T-helper 1 cell treated with Interleukin-12 subunit alpha and Interleukin-12 subunit beta and Interleukin-4 antibody, amounts not matched to agents 30 μg/mL and 1 μg/mL, for 36 hours (primary cell): Measurements from ENCODE around the gene SAP30L.

ENCODE experiments used
- H3K27ac Mint-ChIP-seq: one replicate; pipeline ENCODE4 v1.8.0; 2021; ENCODE audit warnings: mild to moderate bottlenecking, mixed read lengths
- H3K27me3 Mint-ChIP-seq: one replicate; pipeline ENCODE4 v1.8.0; 2021; ENCODE audit warnings: low read depth, mixed read lengths
- H3K36me3 Mint-ChIP-seq: one replicate; pipeline ENCODE4 v1.8.0; 2021; ENCODE audit warnings: low read depth, mixed read lengths
- H3K4me1 Mint-ChIP-seq: one replicate; pipeline ENCODE4 v1.8.0; 2021; ENCODE audit warnings: low read depth, mixed read lengths
- H3K4me3 Mint-ChIP-seq: one replicate; pipeline ENCODE4 v1.8.0; 2021; ENCODE audit warnings: mild to moderate bottlenecking, moderate library complexity, mixed read lengths
- H3K9me3 Mint-ChIP-seq: one replicate; pipeline ENCODE4 v1.8.0; 2021; ENCODE audit warnings: mixed read lengths

Gene SAP30L

GRCh38 chr5:154410008-154410407 lies 35.8 kb upstream of the SAP30L start:
- no peak overlapping the region for H3K27ac Mint-ChIP-seq

GRCh38 chr5:154410786-154411185 lies 35.0 kb upstream of the SAP30L start:
- no peak overlapping the region for H3K4me3 Mint-ChIP-seq
- no peaks in the 10 kb centered on the region for H3K4me1 Mint-ChIP-seq
- peaks cover 34% of the 10 kb centered on the region for H3K36me3 Mint-ChIP-seq
- no peak overlapping the region for H3K27ac Mint-ChIP-seq
- H3K27me3 Mint-ChIP-seq = no peaks in the 10 kb centered on the region
- no peaks in the 10 kb centered on the region for H3K9me3 Mint-ChIP-seq

More at GRCh38 chr5:154410008-154410407, 35.8 kb upstream of the SAP30L start:
- Mint-ChIP-seq H3K4me1 (peaks cover 5% of the 10 kb centered on the region), H3K27me3 (no peaks in the 10 kb centered on the region), H3K36me3 (peaks cover 37% of the 10 kb centered on the region), H3K4me3 (no peak overlapping the region), H3K9me3 (no peaks in the 10 kb centered on the region)

GRCh38 chr5:154411338-154411737 lies 34.5 kb upstream of the SAP30L start:
- no peak overlapping the region for H3K27ac Mint-ChIP-seq
- H3K4me3 Mint-ChIP-seq = no peak overlapping the region
- no peaks in the 10 kb centered on the region for H3K9me3 Mint-ChIP-seq
- no peaks in the 10 kb centered on the region for H3K27me3 Mint-ChIP-seq
- peaks cover 34% of the 10 kb centered on the region for H3K36me3 Mint-ChIP-seq
- H3K4me1 Mint-ChIP-seq = no peaks in the 10 kb centered on the region

GRCh38 chr5:154412316-154412715 lies 33.5 kb upstream of the SAP30L start:
- H3K36me3 Mint-ChIP-seq = peaks cover 32% of the 10 kb centered on the region
- no peaks in the 10 kb centered on the region for H3K4me1 Mint-ChIP-seq
- no peaks in the 10 kb centered on the region for H3K9me3 Mint-ChIP-seq
- no peaks in the 10 kb centered on the region for H3K27me3 Mint-ChIP-seq
- no peak overlapping the region for H3K27ac Mint-ChIP-seq
- H3K4me3 Mint-ChIP-seq = no peak overlapping the region

GRCh38 chr5:154412925-154413324 lies 32.9 kb upstream of the SAP30L start:
- Mint-ChIP-seq H3K4me3 (no peak overlapping the region), H3K9me3 (no peaks in the 10 kb centered on the region), H3K36me3 (peaks cover 36% of the 10 kb centered on the region), H3K27ac (no peak overlapping the region), H3K4me1 (no peaks in the 10 kb centered on the region), H3K27me3 (no peaks in the 10 kb centered on the region)

- H3K9me3 Mint-ChIP-seq = no peaks in the 10 kb centered on the region
- H3K27ac Mint-ChIP-seq = no peak overlapping the region
- no peaks in the 10 kb centered on the region for H3K4me1 Mint-ChIP-seq
- peaks cover 42% of the 10 kb centered on the region for H3K36me3 Mint-ChIP-seq
- H3K27me3 Mint-ChIP-seq = no peaks in the 10 kb centered on the region
- no peak overlapping the region for H3K4me3 Mint-ChIP-seq
Observed at GRCh38 chr5:154415114-154415513, 30.7 kb upstream of the SAP30L start.

- Mint-ChIP-seq H3K36me3 (peaks cover 42% of the 10 kb centered on the region), H3K9me3 (no peaks in the 10 kb centered on the region)
Observed at GRCh38 chr5:154418344-154418820, 27.4 kb upstream of the SAP30L start.

GRCh38 chr5:154419236-154419635 lies 26.6 kb upstream of the SAP30L start:
- Mint-ChIP-seq H3K4me1 (no peaks in the 10 kb centered on the region), H3K4me3 (no peak overlapping the region), H3K36me3 (peaks cover 44% of the 10 kb centered on the region), H3K27me3 (no peaks in the 10 kb centered on the region), H3K9me3 (no peaks in the 10 kb centered on the region), H3K27ac (no peak overlapping the region)

More at GRCh38 chr5:154418344-154418820, 27.4 kb upstream of the SAP30L start:
- Mint-ChIP-seq H3K27me3 (no peaks in the 10 kb centered on the region), H3K4me3 (no peak overlapping the region), H3K27ac (no peak overlapping the region), H3K4me1 (no peaks in the 10 kb centered on the region)

GRCh38 chr5:154421868-154422267 lies 23.9 kb upstream of the SAP30L start:
- no peak overlapping the region for H3K27ac Mint-ChIP-seq
- peaks cover under 1% of the 10 kb centered on the region for H3K9me3 Mint-ChIP-seq
- H3K36me3 Mint-ChIP-seq = peaks cover 39% of the 10 kb centered on the region
- H3K4me1 Mint-ChIP-seq = no peaks in the 10 kb centered on the region
- no peak overlapping the region for H3K4me3 Mint-ChIP-seq
- H3K27me3 Mint-ChIP-seq = no peaks in the 10 kb centered on the region

GRCh38 chr5:154422298-154422697 lies 23.5 kb upstream of the SAP30L start:
- Mint-ChIP-seq H3K27ac (no peak overlapping the region), H3K27me3 (no peaks in the 10 kb centered on the region)

GRCh38 chr5:154428208-154428607 lies 17.6 kb upstream of the SAP30L start:
- Mint-ChIP-seq H3K27me3 (no peaks in the 10 kb centered on the region), H3K36me3 (peaks cover 20% of the 10 kb centered on the region), H3K4me3 (no peak overlapping the region), H3K27ac (no peak overlapping the region), H3K9me3 (peaks cover 6% of the 10 kb centered on the region), H3K4me1 (peaks cover 8% of the 10 kb centered on the region)

More at GRCh38 chr5:154422298-154422697, 23.5 kb upstream of the SAP30L start:
- peaks cover 42% of the 10 kb centered on the region for H3K36me3 Mint-ChIP-seq
- H3K4me1 Mint-ChIP-seq = peaks cover 3% of the 10 kb centered on the region
- H3K9me3 Mint-ChIP-seq = peaks cover 4% of the 10 kb centered on the region
- no peak overlapping the region for H3K4me3 Mint-ChIP-seq

- H3K4me3 Mint-ChIP-seq = no peak overlapping the region
- peaks cover 8% of the 10 kb centered on the region for H3K4me1 Mint-ChIP-seq
- H3K27ac Mint-ChIP-seq = no peak overlapping the region
- peaks cover 6% of the 10 kb centered on the region for H3K9me3 Mint-ChIP-seq
- H3K36me3 Mint-ChIP-seq = peaks cover 22% of the 10 kb centered on the region
- no peaks in the 10 kb centered on the region for H3K27me3 Mint-ChIP-seq
Observed at GRCh38 chr5:154429341-154429740, 16.5 kb upstream of the SAP30L start.

- H3K9me3 Mint-ChIP-seq = peaks cover 6% of the 10 kb centered on the region
- H3K27ac Mint-ChIP-seq = no peak overlapping the region
- peaks cover 27% of the 10 kb centered on the region for H3K36me3 Mint-ChIP-seq
- H3K4me3 Mint-ChIP-seq = no peak overlapping the region
- peaks cover 8% of the 10 kb centered on the region for H3K4me1 Mint-ChIP-seq
- no peaks in the 10 kb centered on the region for H3K27me3 Mint-ChIP-seq
Observed at GRCh38 chr5:154430466-154430865, 15.3 kb upstream of the SAP30L start.

- peaks cover 6% of the 10 kb centered on the region for H3K9me3 Mint-ChIP-seq
- no peaks in the 10 kb centered on the region for H3K27me3 Mint-ChIP-seq
- no peak overlapping the region for H3K27ac Mint-ChIP-seq
- peaks cover 8% of the 10 kb centered on the region for H3K4me1 Mint-ChIP-seq
- H3K36me3 Mint-ChIP-seq = peaks cover 32% of the 10 kb centered on the region
- H3K4me3 Mint-ChIP-seq = no peak overlapping the region
Observed at GRCh38 chr5:154430961-154431630, 14.7 kb upstream of the SAP30L start.

- Mint-ChIP-seq H3K27me3 (no peaks in the 10 kb centered on the region), H3K27ac (no peak overlapping the region), H3K9me3 (no peaks in the 10 kb centered on the region), H3K36me3 (peaks cover 44% of the 10 kb centered on the region), H3K4me3 (no peak overlapping the region), H3K4me1 (peaks cover 5% of the 10 kb centered on the region)
Observed at GRCh38 chr5:154435226-154435625, 10.6 kb upstream of the SAP30L start.
